Endothelial cell of umbilical vein (primary cell): ENCODE data around the gene CD3G. TPM values are rescaled to one million over a fixed set of nuclear protein-coding genes. Genes with fewer than 3 reads are reported as not detected.

Experiments
- BruUV-seq: library from RNA; stranded (reverse); fragments of 400-500 nt; replicated peaks from 2 replicates; lab custom pipeline; 2021; lab: Mats Ljungman, UMichigan
- CTCF ChIA-PET: fragments of 300-600, 350-600 bp; sonication (Branson Sonifier 250); formaldehyde crosslinking; loops from one replicate; lab custom pipeline; 2021; ENCODE audit warnings: antibody characterized with exemption, inconsistent platforms; lab: Charles Lee
- POLR2A ChIA-PET: fragments of 300-600, 350-600 bp; sonication (Branson Sonifier 250); formaldehyde crosslinking; loops from one replicate; lab custom pipeline; 2021; ENCODE audit warnings: antibody characterized with exemption, inconsistent platforms; lab: Charles Lee
- DNase-seq: peaks from one replicate; pipeline ENCODE4 v3.0.0-alpha.2; 2011; ENCODE audit warnings: low read depth, low spot score
- FAIRE-seq: peaks from 2 replicates; lab custom pipeline; 2011; peaks lifted over from hg19 to GRCh38; lab: Jason Lieb, UNC
- H2AFZ ChIP-seq: 2 replicates; pipeline ENCODE4 v1.6.0; 2012; ENCODE audit warnings: low read depth, low read length, control low read depth, inconsistent platforms
- H3K27ac ChIP-seq: 2 replicates; pipeline ENCODE4 v1.5.1; 2011; ENCODE audit warnings: low read depth, mild to moderate bottlenecking, control low read depth, low read length, moderate library complexity; ENCODE audit not compliant: insufficient read depth
- H3K27me3 ChIP-seq, 2 experiments: 2 replicates each; pipeline versions ENCODE4 v1.6.0 to v1.6.1; 2011; ENCODE audit warnings: low read length in 2 of 2, mixed read lengths in 1 of 2; ENCODE audit not compliant: control insufficient read depth in 2 of 2, insufficient read depth in 2 of 2
- H3K36me3 ChIP-seq, 2 experiments: 2 replicates in 1 of 2; 3 replicates in 1 of 2; pipeline ENCODE4 v1.5.1; 2011; ENCODE audit warnings: low read length in 2 of 2, mild to moderate bottlenecking in 1 of 2, moderate library complexity in 1 of 2; ENCODE audit not compliant: control insufficient read depth in 2 of 2, insufficient read depth in 2 of 2; ENCODE audit errors: extremely low read depth in 1 of 2
- H3K4me1 ChIP-seq: 3 replicates; pipeline ENCODE4 v1.5.1; 2011; ENCODE audit warnings: mild to moderate bottlenecking, low read length; ENCODE audit not compliant: control insufficient read depth, insufficient read depth; ENCODE audit errors: extremely low read depth
- H3K4me2 ChIP-seq: 2 replicates; pipeline ENCODE4 v1.6.1; 2011; ENCODE audit warnings: low read length, control low read depth, mixed read lengths; ENCODE audit not compliant: insufficient read depth
- H3K4me3 ChIP-seq, 3 experiments: fragments of 200-600 bp in 1 of 3; sonication (generic), shearing (Covaris generic) in 1 of 3; replicated peaks in 1 of 3; 2 replicates each; pipeline ENCODE4 v1.5.1; 2011 to 2016; ENCODE audit warnings: control low read depth in 3 of 3, low read length in 3 of 3, mild to moderate bottlenecking in 2 of 3, inconsistent platforms in 1 of 3, low read depth in 1 of 3, moderate library complexity in 1 of 3; ENCODE audit not compliant: insufficient read depth in 1 of 3
- H3K79me2 ChIP-seq: 2 replicates; pipeline ENCODE4 v1.6.0; 2012; ENCODE audit warnings: low read length, inconsistent platforms; ENCODE audit not compliant: control insufficient read depth, insufficient read depth
- H3K9ac ChIP-seq: replicated peaks from 2 replicates; pipeline ENCODE3; 2011; ENCODE audit warnings: low read length, control low read depth; ENCODE audit not compliant: insufficient read depth; ENCODE audit errors: extremely low read depth
- H3K9me1 ChIP-seq: replicated peaks from 3 replicates; pipeline ENCODE4 v1.6.0; 2011; ENCODE audit warnings: mild to moderate bottlenecking, low read length; ENCODE audit not compliant: control insufficient read depth, insufficient read depth; ENCODE audit errors: extremely low read depth
- H3K9me3 ChIP-seq: replicated peaks from 2 replicates; pipeline ENCODE4 v1.5.1; 2012; ENCODE audit warnings: low read length, inconsistent platforms; ENCODE audit not compliant: control insufficient read depth, insufficient read depth
- H4K20me1 ChIP-seq: replicated peaks from 2 replicates; pipeline ENCODE3; 2011; ENCODE audit warnings: mild to moderate bottlenecking, low read length; ENCODE audit not compliant: control insufficient read depth, insufficient read depth; ENCODE audit errors: extremely low read depth
- EZH2 ChIP-seq: IDR thresholded peaks from 2 replicates; pipeline ENCODE4 v1.6.1; 2012; ENCODE audit warnings: borderline replicate concordance, low read depth, mild to moderate bottlenecking, moderate library complexity, low read length, inconsistent platforms; ENCODE audit not compliant: severe bottlenecking
- FOS ChIP-seq: IDR thresholded peaks from 2 replicates; pipeline ENCODE4 v1.6.1; 2011; ENCODE audit warnings: mild to moderate bottlenecking, low read length, moderate library complexity, borderline replicate concordance; ENCODE audit not compliant: insufficient read depth
- GATA2 ChIP-seq: IDR thresholded peaks from 2 replicates; pipeline ENCODE4 v1.7.0; 2011; ENCODE audit warnings: low read depth, mild to moderate bottlenecking, moderate library complexity, mixed read lengths, low read length; ENCODE audit not compliant: insufficient read length, insufficient read depth
- JUN ChIP-seq: IDR thresholded peaks from 2 replicates; pipeline ENCODE4 v1.6.1; 2011; ENCODE audit warnings: borderline replicate concordance, low read depth; ENCODE audit not compliant: insufficient read length, insufficient read depth
- MYC ChIP-seq: IDR thresholded peaks from one replicate; pipeline ENCODE4 v1.6.1; 2011; ENCODE audit warnings: mild to moderate bottlenecking, low read depth, low read length
- POLR2A ChIP-seq: IDR thresholded peaks from 2 replicates; pipeline ENCODE4 v1.6.1; 2012; ENCODE audit warnings: low read depth, mild to moderate bottlenecking, control low read depth, low read length
- POLR2AphosphoS5 ChIP-seq: IDR thresholded peaks from 2 replicates; pipeline ENCODE4 v1.6.1; 2012; ENCODE audit warnings: low read depth, mild to moderate bottlenecking, control low read depth, low read length, moderate library complexity; ENCODE audit not compliant: insufficient read depth
- dilution Hi-C: fragments of 300-500 bp; cut with MboI; formaldehyde crosslinking; loops from one replicate; pipeline ENCODE4 v1.15.0; 2019; ENCODE audit warnings: low sequenced_read_pairs; ENCODE audit not compliant: extremely low pct_ligation_motif_present
- intact Hi-C: fragments of 100-400 bp; cut with micrococcal nuclease; formaldehyde crosslinking; loops from one replicate; pipeline ENCODE4 v1.10.0; 2022
- polyA plus RNA-seq, 4 experiments: library from polyadenylated mRNA; depleted of rRNA in 3 of 4; stranded (reverse) in 3 of 4; unstranded in 1 of 4; fragments of >200 nt; gene quantifications; 2 replicates each; pipeline versions ENCODE4 v1.2.1 to v1.2.3, GENCODE V29; 2011 to 2012; ENCODE audit warnings: missing spikeins in 1 of 4
- total RNA-seq: library from RNA; stranded (reverse); gene quantifications from 2 replicates; pipeline ENCODE4 v1.2.3, GENCODE V29; 2021
- TF ChIP-seq, protein P1 (sequence below): IDR thresholded peaks from 2 replicates; pipeline ENCODE4 v1.6.1; 2011; ENCODE audit not compliant: insufficient read depth, insufficient read length
- TF ChIP-seq, protein P2 (sequence below), 2 donors: IDR thresholded peaks; 1 replicate in 1 of 2; 2 replicates in 1 of 2; pipeline ENCODE4 v1.5.1; 2011; ENCODE audit warnings: low read length in 2 of 2, mild to moderate bottlenecking in 2 of 2, moderate library complexity in 2 of 2, control low read depth in 1 of 2, inconsistent platforms in 1 of 2, low read depth in 1 of 2; ENCODE audit not compliant: insufficient read depth in 1 of 2; ENCODE audit errors: extremely low read depth in 1 of 2

Gene CD3G
- total and polyA plus RNA-seq, 2 donors (not counting 3 experiments of a cell fraction or from before 2014, with no cell fraction given): not detected

- Histone ChIP-seq H3K9me3 (no peaks in the 10 kb centered on the region), H3K27me3 (peaks cover 10 to 19% of the 10 kb centered on the region in 2 experiments), H3K79me2 (no peaks in the 10 kb centered on the region), H3K4me3 (no peak within 1 kb of the TSS), H3K9ac (no peak within 1 kb of the TSS), H4K20me1 (no peaks in the 10 kb centered on the region), H2AFZ (no peak within 1 kb of the TSS), H3K27ac (no peak within 1 kb of the TSS), H3K4me1 (no peaks in the 10 kb centered on the region), H3K9me1 (no peaks in the 10 kb centered on the region), H3K36me3 (no peaks in the 10 kb centered on the region), H3K4me2 (no peak within 1 kb of the TSS)
- ChIA-PET POLR2A (no interaction called here), CTCF (interaction anchor here (1.0 to 7.4 kb wide), 3 partner anchors 9 to 106 kb away, joined by 3 to 41 read pairs (median 3); no protein-coding TSS in a partner anchor)
- TF ChIP-seq, protein P1, sequence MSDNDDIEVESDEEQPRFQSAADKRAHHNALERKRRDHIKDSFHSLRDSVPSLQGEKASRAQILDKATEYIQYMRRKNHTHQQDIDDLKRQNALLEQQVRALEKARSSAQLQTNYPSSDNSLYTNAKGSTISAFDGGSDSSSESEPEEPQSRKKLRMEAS: no peak
- TF ChIP-seq POLR2AphosphoS5 (no peak), JUN (no peak), MYC (no peak), FOS (no peak), EZH2 (no peak), GATA2 (no peak), POLR2A (no peak)
- TF ChIP-seq, protein P2, sequence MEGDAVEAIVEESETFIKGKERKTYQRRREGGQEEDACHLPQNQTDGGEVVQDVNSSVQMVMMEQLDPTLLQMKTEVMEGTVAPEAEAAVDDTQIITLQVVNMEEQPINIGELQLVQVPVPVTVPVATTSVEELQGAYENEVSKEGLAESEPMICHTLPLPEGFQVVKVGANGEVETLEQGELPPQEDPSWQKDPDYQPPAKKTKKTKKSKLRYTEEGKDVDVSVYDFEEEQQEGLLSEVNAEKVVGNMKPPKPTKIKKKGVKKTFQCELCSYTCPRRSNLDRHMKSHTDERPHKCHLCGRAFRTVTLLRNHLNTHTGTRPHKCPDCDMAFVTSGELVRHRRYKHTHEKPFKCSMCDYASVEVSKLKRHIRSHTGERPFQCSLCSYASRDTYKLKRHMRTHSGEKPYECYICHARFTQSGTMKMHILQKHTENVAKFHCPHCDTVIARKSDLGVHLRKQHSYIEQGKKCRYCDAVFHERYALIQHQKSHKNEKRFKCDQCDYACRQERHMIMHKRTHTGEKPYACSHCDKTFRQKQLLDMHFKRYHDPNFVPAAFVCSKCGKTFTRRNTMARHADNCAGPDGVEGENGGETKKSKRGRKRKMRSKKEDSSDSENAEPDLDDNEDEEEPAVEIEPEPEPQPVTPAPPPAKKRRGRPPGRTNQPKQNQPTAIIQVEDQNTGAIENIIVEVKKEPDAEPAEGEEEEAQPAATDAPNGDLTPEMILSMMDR (IDR thresholded peaks at IDR 0.05; ENCODE audit: extremely low read depth in 1 of 2, insufficient read depth in 1 of 2, low read depth in 1 of 2, low read length in 2 of 2): no peak
- BruUV-seq: no TSS peak
- no peak for DNase-seq
- dilution Hi-C loops: no loop called here
- FAIRE-seq: no peak
- intact Hi-C loops: no loop called here
These were observed 39.4 kb upstream of the CD3G start, which contains the start of gene CD3E for GRCh38 chr11:118304568-118305248. Gene CD3E, plus strand, starts transcription at chr11:118304730. Its CDS starts 223 bp downstream, at chr11:118304953.
